HG03066 (cell line): ENCODE data around the gene FAM193A.
"Not testable (repeated sequence)": the region's sequence is repeated elsewhere in the genome, so short reads cannot be mapped to it uniquely, and the experiment has no call there.

Experiments
- ATAC-seq: cut with Tn5 transposase; IDR thresholded peaks from one replicate; pipeline ENCODE4 v1.9.1; 2021; ENCODE audit warnings: low read depth; ENCODE audit not compliant: unreplicated experiment

The FAM193A gene

GRCh38 chr4:2713337-2713736, 176.9 kb downstream of the FAM193A start:
- no peak for ATAC-seq

- ATAC-seq = no peak
Measured at GRCh38 chr4:2714061-2714770, 177.8 kb downstream of the FAM193A start.

DNA sequence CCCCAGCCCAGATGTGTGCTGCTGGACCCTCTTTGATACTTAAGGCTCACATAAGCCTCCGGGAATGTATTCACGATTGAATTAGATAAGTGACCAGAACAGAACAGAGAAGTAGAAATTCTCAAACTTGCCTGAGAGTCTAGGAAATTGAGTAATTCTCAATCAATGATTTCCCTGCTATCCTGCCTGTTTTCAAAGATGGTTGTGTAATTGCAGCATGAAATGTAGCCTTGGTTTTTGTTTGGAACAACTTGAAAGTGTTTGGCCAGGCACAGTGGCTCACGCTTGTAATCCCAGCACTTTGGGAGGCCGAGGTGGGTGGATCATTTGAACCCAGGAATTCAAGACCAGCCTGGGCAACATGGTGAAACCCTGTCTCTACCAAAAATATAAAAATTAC, 178.5 kb downstream of the FAM193A start:
- no peak for ATAC-seq

DNA sequence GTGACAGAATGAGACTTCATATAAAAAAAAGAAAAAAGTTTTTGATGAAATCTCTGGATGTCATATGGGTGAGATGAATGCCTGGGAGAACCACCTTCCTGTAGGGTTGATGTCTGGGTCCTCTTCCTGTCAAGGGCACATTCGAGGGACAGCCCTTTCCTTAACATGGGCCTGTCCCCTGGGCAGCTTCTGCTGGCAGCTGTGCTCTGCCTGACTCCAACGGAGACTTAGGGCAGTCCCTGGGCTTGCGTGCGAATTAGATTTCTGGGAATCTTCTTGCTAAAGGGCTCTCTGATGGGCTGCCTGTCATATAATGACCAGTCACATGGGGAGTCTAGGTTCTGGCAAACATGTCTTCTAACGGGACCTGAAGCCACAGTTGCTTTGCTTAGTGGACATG, 179.0 kb downstream of the FAM193A start:
- no peak for ATAC-seq

- no peak for ATAC-seq
Measured at GRCh38 chr4:2716236-2716635, 179.8 kb downstream of the FAM193A start.

DNA sequence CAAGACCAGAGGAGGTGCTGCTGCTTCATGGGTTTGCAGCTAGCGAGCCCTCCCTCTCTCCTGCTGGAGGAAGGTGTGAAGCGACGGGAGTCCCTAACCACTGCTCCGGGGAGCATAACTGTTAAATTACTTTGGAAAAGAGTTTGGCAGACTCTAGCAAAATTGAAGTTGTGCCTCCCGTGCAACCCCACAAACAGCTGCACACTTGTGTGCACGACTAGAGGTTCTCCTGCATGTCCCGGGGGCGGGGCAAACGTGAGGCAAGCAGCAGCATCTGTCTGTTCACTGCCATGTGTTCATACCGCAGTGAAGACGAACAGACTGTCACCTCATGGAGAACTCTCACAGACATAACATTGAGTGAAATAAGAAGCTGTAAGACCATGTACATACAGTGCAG, 185.1 kb downstream of the FAM193A start:
- no peak for ATAC-seq

GRCh38 chr4:2722033-2722432, 185.6 kb downstream of the FAM193A start:
- no peak for ATAC-seq

GRCh38 chr4:2723751-2724150, 187.3 kb downstream of the FAM193A start:
- ATAC-seq = no peak

DNA sequence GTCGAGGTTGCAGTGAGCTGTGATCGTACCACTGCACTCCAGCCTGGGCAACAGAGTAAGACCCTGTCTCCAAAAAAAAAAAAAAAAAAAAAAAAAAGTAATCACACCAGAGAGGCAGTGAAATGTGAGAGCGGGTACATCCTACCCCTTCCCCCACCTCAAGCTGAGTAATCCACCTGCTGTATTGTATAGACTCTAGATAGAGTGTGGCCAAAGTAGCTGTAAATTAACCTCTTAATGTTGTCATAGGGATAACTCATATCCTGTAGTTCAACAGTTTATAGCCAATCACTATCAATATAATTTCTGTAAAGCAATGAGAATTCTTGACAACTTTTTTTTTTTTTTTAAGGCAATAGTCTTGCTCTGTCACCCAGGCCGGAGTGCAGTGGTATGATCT, 188.9 kb downstream of the FAM193A start:
- no peak for ATAC-seq

DNA sequence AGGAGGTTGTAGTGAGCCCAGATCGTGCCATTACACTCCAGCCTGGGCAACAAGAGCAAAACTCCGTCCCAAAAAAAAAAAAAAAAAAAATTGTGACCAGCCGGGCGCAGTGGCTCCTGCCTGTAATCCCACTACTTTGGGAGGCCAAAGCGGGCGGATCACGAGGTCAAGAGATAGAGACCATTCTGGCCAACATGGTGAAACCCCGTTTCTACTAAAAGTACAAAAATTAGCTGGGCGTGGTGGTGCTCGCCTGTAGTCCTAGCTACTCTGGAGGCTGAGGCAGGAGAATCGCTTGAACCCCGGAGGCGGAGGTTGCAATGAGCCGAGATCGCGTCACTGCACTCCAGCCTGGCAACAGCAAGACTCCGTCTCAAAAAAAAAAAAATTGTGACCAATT, 190.4 kb downstream of the FAM193A start:
- not testable (repeated sequence) for ATAC-seq

DNA sequence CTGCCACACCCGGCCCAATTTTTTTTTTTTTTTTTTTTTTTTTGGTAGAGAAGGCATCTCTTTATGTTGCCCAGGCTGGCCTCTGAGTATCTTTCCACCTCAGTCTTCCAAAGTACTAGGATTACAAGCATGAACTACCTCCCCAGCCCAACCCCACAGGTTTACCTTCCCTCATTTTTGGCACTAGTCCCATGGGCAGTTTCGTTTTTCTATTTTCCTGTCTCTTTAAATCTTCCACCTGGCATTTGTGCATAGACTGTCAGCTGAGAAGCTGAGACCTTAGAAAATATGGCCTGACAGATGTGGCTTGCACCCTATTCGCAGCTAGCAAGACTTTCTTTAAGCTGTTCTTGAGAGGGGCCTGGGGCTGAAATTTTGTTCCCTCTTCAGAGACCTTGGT, 191.8 kb downstream of the FAM193A start:
- ATAC-seq = no peak

GRCh38 chr4:2728806-2729532, 192.5 kb downstream of the FAM193A start:
- no peak for ATAC-seq

GRCh38 chr4:2729533-2729875, 193.1 kb downstream of the FAM193A start:
- no peak for ATAC-seq

DNA sequence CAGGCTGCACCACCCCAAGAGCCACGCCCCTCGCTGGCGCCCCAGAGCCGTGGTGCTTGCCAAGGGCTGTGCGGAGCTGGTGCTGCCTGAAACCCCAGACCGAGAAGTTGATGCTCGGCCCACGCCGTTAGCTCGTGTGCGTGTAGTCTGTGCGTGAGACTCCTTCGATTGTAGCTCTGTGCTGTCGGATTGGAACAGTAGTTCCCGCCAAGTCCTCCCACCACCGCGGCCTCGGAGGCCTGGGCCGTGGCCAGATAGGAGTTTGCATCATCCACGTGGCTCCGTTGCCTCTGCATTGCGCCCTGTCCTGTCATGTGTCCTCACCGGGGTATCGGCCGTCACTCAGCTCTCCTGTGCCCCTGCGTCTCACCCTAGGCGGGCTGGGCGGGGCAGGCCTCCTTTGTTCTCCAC, 195.5 kb downstream of the FAM193A start:
- ATAC-seq = no peak

DNA sequence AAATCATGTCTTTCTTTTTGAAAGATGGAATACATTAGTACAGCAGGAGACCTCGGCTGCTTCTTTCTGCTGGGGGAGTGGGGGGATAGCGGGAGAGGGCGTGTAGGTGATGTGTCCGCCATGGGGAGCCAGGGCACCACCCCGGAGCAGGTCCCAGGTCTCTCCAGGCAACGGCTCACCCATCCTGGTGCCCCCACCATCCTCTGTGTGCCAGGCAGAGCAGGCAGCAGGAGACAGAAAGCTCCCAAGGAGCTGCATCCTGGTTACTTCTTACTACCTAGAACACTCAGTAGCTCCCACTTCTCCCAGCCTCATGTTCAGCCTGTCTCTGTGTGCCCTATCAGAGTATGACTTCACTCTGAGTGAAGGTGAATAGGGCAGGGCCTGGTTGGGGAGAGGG, 196.1 kb downstream of the FAM193A start:
- ATAC-seq = no peak

GRCh38 chr4:2733001-2733843, 196.8 kb downstream of the FAM193A start:
- no peak for ATAC-seq

DNA sequence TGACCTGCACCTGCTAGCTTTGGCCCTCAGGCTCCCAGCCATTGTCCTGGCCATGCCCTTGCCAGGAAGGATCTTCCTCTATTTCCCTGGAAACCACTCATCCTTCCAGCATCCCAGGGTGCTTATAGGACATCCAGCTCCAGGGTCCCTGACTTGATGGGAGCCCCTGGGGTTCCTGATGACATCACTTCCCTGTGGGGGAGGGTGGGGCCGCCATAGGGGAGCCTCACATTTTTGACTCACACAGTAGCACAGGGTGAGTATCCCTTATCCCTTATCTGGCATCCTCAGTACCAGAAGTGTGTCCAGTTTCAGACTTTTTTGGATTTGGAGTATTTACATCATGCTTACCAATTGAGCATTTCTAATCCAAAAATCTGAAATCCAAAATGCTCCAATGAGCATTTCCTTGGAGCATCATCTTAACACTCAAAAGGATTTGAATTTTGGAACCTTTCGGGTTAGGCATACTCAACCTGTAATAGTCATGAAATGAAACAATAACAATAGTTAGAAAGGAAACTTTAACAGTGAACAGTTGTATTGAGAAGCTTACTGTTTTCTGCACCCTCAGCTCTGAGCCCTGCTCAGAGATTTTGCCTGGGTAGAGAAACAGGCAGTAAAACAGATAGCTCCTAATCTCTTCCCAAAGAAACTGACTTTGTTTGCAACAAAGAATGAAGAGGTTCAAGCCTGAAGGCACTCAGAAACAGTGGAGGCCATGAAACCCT, 197.6 kb downstream of the FAM193A start:
- no peak for ATAC-seq

DNA sequence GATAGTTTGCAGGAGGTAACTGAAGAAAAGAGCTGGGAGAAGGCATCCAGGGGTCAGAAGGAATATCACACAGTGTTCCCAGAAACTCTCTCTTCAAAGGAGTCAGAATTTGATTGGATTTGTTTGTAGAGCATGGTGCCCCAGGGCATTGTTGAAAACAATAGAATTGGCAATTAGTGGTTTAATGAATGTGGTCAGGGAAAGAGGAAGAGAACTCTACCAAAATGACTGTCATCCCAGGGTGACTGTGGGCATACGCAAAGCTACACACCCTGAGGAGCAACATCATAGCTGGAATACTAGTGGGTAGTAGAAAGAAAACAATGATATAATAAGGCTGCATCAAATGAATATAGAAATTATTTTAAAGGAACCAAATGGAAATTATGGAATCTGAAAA, 198.2 kb downstream of the FAM193A start:
- ATAC-seq = no peak

GRCh38 chr4:2735869-2736268, 199.4 kb downstream of the FAM193A start:
- no peak for ATAC-seq

GRCh38 chr4:2738296-2738695, 201.8 kb downstream of the FAM193A start:
- not testable (repeated sequence) for ATAC-seq

DNA sequence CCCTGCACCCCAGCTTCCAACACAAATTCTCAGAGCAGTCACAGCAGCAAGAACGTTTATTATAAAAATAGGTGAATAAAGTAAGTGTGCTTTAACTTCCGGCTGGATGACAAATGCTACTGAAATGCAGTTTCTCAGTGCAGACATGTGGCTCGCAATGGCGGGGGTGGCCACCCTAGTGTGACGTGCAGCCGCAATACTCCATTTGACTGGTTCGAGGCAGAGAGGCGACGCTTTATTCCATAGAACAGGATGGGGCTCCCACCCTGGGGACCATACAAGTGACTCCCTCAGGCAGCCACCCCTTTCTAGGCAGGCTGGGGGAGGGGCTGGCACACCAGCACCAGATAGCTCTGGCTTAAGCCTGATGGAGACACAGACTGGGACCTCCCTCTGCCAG, 205.2 kb downstream of the FAM193A start:
- ATAC-seq = no peak
